NCI-H748 treated with DMSO at 0.1 percent for 48 hours (cell line): ENCODE results near the gene OR2M4.
"Not testable (repeated sequence)": the region's sequence is repeated elsewhere in the genome, so short reads cannot be mapped to it uniquely, and the experiment has no call there.

Experiments used
- DNase-seq: peaks from one replicate; lab custom pipeline; 2025; lab: John Stamatoyannopoulos, UW

OR2M4 gene

DNA sequence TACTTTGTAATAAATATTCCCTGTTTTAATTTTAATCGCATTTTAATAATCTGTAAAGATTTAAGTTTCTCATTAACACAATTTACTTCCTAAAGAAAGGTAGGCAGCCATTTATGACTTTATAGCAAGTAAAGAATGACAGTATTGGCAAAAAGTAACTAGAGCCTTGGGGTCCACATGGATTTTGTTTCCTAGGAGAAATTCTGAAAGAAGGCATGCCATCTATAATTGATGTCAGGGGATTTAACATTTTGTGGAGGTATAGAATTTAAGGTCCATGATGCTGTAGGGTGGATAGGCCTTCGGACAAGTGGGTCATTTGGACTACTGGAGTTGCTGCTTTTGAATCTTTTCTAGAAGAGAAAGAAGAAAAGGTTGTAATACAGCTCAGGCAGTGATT lies at the start of gene OR2M4:
OR2M4 (plus strand) TSS at position 301 of the 400 bp plus-strand sequence. CDS start 7,512 bp downstream, outside the sequence.
- DNase-seq: no peak

DNA sequence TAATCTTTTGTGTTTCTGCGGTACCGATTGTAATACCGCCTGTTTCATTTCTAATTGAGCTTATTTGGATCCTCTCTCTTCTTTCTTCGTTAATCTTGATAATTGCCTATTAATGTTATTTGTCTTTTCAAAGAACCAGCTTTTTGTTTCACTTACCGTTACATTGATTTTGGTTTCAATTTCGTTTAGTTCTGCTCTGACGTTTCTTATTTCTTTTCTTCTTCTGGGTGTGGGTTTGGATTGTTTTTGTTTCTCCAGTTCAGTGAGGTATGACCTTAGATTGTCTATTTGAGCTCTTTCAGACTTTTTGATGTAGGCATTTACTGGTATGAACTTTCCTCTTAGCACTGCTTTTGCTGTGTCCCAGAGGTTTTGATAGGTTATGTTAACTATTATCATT lies 47.2 kb upstream of the OR2M4 start:
- DNase-seq: no peak

GRCh38 chr1:248187363-248187762 lies 43.9 kb upstream of the OR2M4 start:
- DNase-seq: no peak

GRCh38 chr1:248189026-248189425 lies 42.2 kb upstream of the OR2M4 start:
- DNase-seq: no peak

GRCh38 chr1:248194117-248194516 lies 37.1 kb upstream of the OR2M4 start:
- DNase-seq: no peak

GRCh38 chr1:248196965-248197364 lies 34.3 kb upstream of the OR2M4 start, which contains the start of gene OR2M3:
Gene OR2M3, plus strand, starts transcription at chr1:248197265. Its CDS starts 5,803 bp downstream, at chr1:248203068.
- no peak for DNase-seq

DNA sequence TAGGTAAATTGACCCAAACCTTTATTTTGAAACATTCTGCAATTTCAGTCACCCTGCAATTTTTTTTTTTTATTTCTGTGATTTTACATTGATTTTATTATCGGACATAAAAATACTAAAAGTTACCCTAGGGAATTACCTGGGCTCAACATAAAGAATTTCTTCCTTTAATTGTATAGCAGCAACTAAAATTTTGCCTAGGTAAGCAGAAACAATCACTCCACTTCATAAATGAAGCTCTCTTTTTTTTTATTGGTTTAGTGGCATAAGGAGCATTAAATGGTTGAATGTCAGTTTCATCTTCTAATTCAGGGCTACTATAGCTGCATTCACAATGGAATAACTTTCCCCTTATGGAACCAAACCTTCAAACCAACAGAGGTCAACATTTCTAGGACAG lies 15.3 kb upstream of the OR2M4 start:
- no peak for DNase-seq

GRCh38 chr1:248225537-248225936 lies 5.7 kb upstream of the OR2M4 start:
- no peak for DNase-seq

- no peak for DNase-seq
Measured at GRCh38 chr1:248229360-248229908, 1.8 kb upstream of the OR2M4 start.

GRCh38 chr1:248239478-248239877 lies 8.3 kb downstream of the OR2M4 start:
- DNase-seq: no peak

- peak; percentile 49 for DNase-seq
Measured at GRCh38 chr1:248243204-248243603, 12.0 kb downstream of the OR2M4 start.

DNA sequence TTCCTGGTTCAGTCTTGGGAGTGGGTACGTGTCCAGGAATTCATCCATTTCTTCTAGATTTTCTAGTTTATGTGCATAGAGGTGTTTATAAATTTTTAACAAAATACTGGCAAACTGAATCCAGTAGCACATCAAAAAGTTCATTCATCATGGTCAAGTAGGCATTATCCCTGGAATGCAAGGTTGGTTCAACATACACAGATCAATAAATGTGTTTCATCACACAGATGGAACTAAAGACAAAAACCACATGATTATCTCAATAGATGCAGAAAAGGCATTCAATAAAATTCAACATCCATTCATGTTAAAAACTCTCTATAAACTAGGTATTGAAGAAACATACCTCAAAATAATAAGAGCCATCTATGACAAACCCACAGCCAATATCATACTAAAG lies 28.1 kb downstream of the OR2M4 start:
- not testable (repeated sequence) for DNase-seq

DNA sequence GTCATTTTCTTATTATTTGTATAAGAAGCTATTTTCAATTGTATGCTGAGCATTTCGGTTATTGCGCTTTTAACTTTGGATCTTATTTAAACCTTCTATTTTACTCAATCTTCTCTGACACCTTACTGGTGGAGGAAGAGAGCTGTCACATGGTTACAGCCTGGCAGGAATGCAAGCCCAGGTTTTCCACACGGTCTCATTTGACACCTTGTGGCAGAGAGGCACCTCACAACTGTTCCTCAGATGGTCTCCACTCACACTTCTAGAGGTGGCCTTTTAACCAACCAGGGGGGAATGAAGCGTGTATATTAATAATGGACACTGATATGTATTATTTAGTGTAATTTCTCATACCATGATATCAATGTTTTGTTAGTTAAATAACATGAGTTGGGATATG lies 37.0 kb downstream of the OR2M4 start:
- DNase-seq: no peak

- not testable (repeated sequence) for DNase-seq
Measured at GRCh38 chr1:248273225-248273624, 42.0 kb downstream of the OR2M4 start.

GRCh38 chr1:248277876-248278275 lies 46.7 kb downstream of the OR2M4 start, which contains the start of gene OR2T33:
Gene OR2T33, minus strand, starts transcription at chr1:248277976. Its CDS starts 4,162 bp downstream, at chr1:248273814.
- DNase-seq: no peak

DNA sequence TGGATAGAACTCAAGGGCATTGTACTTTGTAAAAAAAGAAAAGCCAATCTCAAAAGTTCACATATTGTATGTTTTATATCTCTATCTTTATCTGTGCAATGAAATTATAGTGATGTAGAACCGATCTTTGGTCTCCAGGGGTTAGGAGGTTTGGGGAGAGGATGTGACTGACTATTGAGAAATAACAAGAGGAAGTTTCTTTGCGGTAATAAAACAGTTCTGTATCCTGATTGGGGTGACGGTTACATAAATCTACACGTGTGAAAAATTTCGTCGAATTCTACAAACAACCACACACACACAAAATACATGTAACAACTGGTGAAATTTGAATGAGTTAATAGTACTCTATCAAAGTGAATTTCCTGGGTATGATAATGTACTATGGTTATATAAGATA lies 57.2 kb downstream of the OR2M4 start:
- DNase-seq: no peak
